HL-60 (cell line): Measurements from ENCODE around the gene FRMD5.

Experiments used
- CTCF ChIP-seq: IDR thresholded peaks from one replicate; pipeline ENCODE4 v1.5.1; 2011; ENCODE audit warnings: low read length, control low read depth, inconsistent platforms; ENCODE audit not compliant: insufficient read depth
- GABPA ChIP-seq: IDR thresholded peaks from 2 replicates; pipeline ENCODE4 v1.6.1; 2012; ENCODE audit warnings: low read depth
- POLR2AphosphoS5 ChIP-seq: IDR thresholded peaks from 2 replicates; pipeline ENCODE4 v1.6.1; 2012; ENCODE audit warnings: low read depth
- SPI1 ChIP-seq: IDR thresholded peaks from 2 replicates; pipeline ENCODE4 v1.6.1; 2012; ENCODE audit warnings: low read depth, mild to moderate bottlenecking, borderline replicate concordance

- TF ChIP-seq CTCF (no peak), POLR2AphosphoS5 (no peak), GABPA (no peak), SPI1 (no peak)
These were observed 205.1 kb downstream of the FRMD5 start for GRCh38 chr15:43989938-43990337.
